GM21529 (cell line): Measurements from ENCODE around the gene S100A1.

ENCODE experiments used
- ATAC-seq: cut with Tn5 transposase; IDR thresholded peaks from one replicate; pipeline ENCODE4 v1.9.1; 2021; ENCODE audit not compliant: unreplicated experiment

The S100A1 gene

GRCh38 chr1:153680120-153680403, 51.8 kb downstream of the S100A1 start:
- ATAC-seq: no peak
